Panc1 (cell line): ENCODE data around the gene CDKN2B-AS1. TPM values are rescaled to one million over a fixed set of nuclear protein-coding genes. Genes with fewer than 3 reads are reported as not detected.

Experiments
- ATAC-seq: fragments of 200-7000 bp; cut with Tn5 transposase; 2 replicates; pipeline ENCODE4 v1.9.1; 2020; ENCODE audit warnings: mild to moderate bottlenecking, moderate library complexity
- BruUV-seq: library from RNA; stranded (reverse); fragments of 400-500 nt; replicated peaks from 2 replicates; lab custom pipeline; 2021; lab: Mats Ljungman, UMichigan
- CTCF ChIA-PET: fragments of 300-600 bp; sonication (Branson Sonifier 250); formaldehyde crosslinking; loops from one replicate; lab custom pipeline; 2022; ENCODE audit warnings: antibody characterized with exemption; lab: Charles Lee
- POLR2A ChIA-PET: fragments of 300-600 bp; sonication (Branson Sonifier 250); formaldehyde crosslinking; loops from one replicate; lab custom pipeline; 2022; ENCODE audit warnings: antibody characterized with exemption; lab: Charles Lee
- DNase-seq: peaks from one replicate; pipeline ENCODE4 v3.0.0-alpha.2; 2010; ENCODE audit warnings: low read depth, low spot score
- H3K27ac ChIP-seq: 2 replicates; pipeline ENCODE4 v1.5.1; 2011; ENCODE audit warnings: mild to moderate bottlenecking, low read length, inconsistent platforms
- H3K27me3 ChIP-seq: fragments of 200-500 bp; sonication (Bioruptor generic); 2 replicates; pipeline ENCODE4 v1.6.0; 2014; ENCODE audit warnings: low read length, inconsistent platforms; ENCODE audit not compliant: control insufficient read depth, insufficient read depth
- H3K36me3 ChIP-seq: fragments of 200-500 bp; sonication (Bioruptor generic); 2 replicates; pipeline ENCODE4 v1.5.1; 2014; ENCODE audit warnings: inconsistent platforms, mild to moderate bottlenecking, low read length, moderate library complexity; ENCODE audit not compliant: control insufficient read depth, insufficient read depth
- H3K4me1 ChIP-seq: 2 replicates; pipeline ENCODE4 v1.5.1; 2011; ENCODE audit warnings: inconsistent platforms, mild to moderate bottlenecking, low read length, moderate library complexity; ENCODE audit not compliant: control insufficient read depth, insufficient read depth
- H3K4me3 ChIP-seq, 2 experiments: 2 replicates each; pipeline ENCODE4 v1.5.1; 2011 to 2012; ENCODE audit warnings: low read depth in 2 of 2, low read length in 2 of 2, mild to moderate bottlenecking in 2 of 2, inconsistent platforms in 1 of 2, moderate library complexity in 1 of 2
- H3K9me3 ChIP-seq: fragments of 200-500 bp; sonication (Bioruptor generic); 2 replicates; pipeline ENCODE4 v1.5.1; 2014; ENCODE audit warnings: low read depth, mild to moderate bottlenecking, inconsistent platforms, low read length, moderate library complexity; ENCODE audit not compliant: control insufficient read depth, insufficient read depth
- CTCF ChIP-seq: fragments of 450-650 bp; IDR thresholded peaks from 2 replicates; pipeline ENCODE4 v1.5.1; 2017; ENCODE audit warnings: mild to moderate bottlenecking
- POLR2AphosphoS5 ChIP-seq: IDR thresholded peaks from 2 replicates; pipeline ENCODE4 v1.6.1; 2012; ENCODE audit warnings: mild to moderate bottlenecking, low read depth, low read length, moderate library complexity
- REST ChIP-seq, 2 experiments: IDR thresholded peaks; 2 replicates each; pipeline ENCODE4 v1.6.1; 2011 to 2012; ENCODE audit warnings: low read depth in 2 of 2, control low read depth in 1 of 2, low read length in 1 of 2, mild to moderate bottlenecking in 1 of 2, moderate library complexity in 1 of 2; ENCODE audit not compliant: insufficient read depth in 1 of 2
- SIN3A ChIP-seq: IDR thresholded peaks from 2 replicates; pipeline ENCODE4 v1.6.1; 2012; ENCODE audit warnings: low read depth, mild to moderate bottlenecking, low read length, moderate library complexity, borderline replicate concordance; ENCODE audit not compliant: insufficient read depth
- TCF7L2 ChIP-seq: IDR thresholded peaks from 2 replicates; pipeline ENCODE4 v1.6.1; 2011; ENCODE audit warnings: mild to moderate bottlenecking, low read depth, low read length, inconsistent platforms
- in situ Hi-C: cut with HindIII; loops from 2 replicates; pipeline ENCODE4 v1.10.0; 2016; ENCODE audit warnings: low sequenced_read_pairs, low pct_unique_long_range_greater_than_20kb
- intact Hi-C: fragments of 100-400 bp; cut with micrococcal nuclease; formaldehyde crosslinking; loops from one replicate; pipeline ENCODE4 v1.10.0; 2022; ENCODE audit not compliant: unreplicated experiment
- total RNA-seq: library from RNA; stranded (reverse); gene quantifications from one replicate; pipeline ENCODE4 v1.2.1, GENCODE V29; 2021; ENCODE audit not compliant: unreplicated experiment

The CDKN2B-AS1 gene
- total RNA-seq, 1 experiment from 2014 or later = not detected

GRCh38 chr9:21993893-21994555 lies 567 bp upstream of the CDKN2B-AS1 start, which contains the start of gene CDKN2A:
Gene CDKN2A (minus strand): TSS chr9:21994392.
- intact Hi-C loops (no loop called here), in situ Hi-C loops (no loop called here)
- Histone ChIP-seq H3K27ac (no peak within 1 kb of the TSS), H3K36me3 (no peaks in the 10 kb centered on the region; the same call in 1 of the 2 replicates), H3K4me1 (no peaks in the 10 kb centered on the region), H3K27me3 (no peaks in the 10 kb centered on the region), H3K4me3 (peak within 1 kb of the TSS in 1 of 2 experiments; percentile 39; a peak in 1 of 4 replicates), H3K9me3 (no peaks in the 10 kb centered on the region)
- TF ChIP-seq CTCF (no peak), SIN3A (no peak), POLR2AphosphoS5 (no peak), REST (IDR thresholded peaks at IDR 0.05; ENCODE audit: insufficient read depth in 1 of 2, low read depth in 2 of 2, low read length in 1 of 2) (no peak), TCF7L2 (no peak)
- CTCF ChIA-PET = no interaction called here
- no peak for DNase-seq
- no peak for ATAC-seq
- POLR2A ChIA-PET = no interaction called here
- BruUV-seq = no TSS peak

GRCh38 chr9:21995006-21995665 lies 545 bp downstream of the CDKN2B-AS1 start:
- ATAC-seq (no peak), DNase-seq (no peak)
- in situ Hi-C loops (no loop called here), intact Hi-C loops (no loop called here)
- H3K4me1 ChIP-seq = no peaks in the 10 kb centered on the region
- ChIA-PET CTCF (no interaction called here), POLR2A (no interaction called here)
- H3K4me3 ChIP-seq = peak overlapping the region in 1 of 2 experiments; percentile 39; a peak in 1 of 4 replicates
- no peak for TF ChIP-seq SIN3A
- TF ChIP-seq TCF7L2 = no peak
- TF ChIP-seq REST (IDR thresholded peaks at IDR 0.05; ENCODE audit: insufficient read depth in 1 of 2, low read depth in 2 of 2, low read length in 1 of 2) = no peak
- no peak for TF ChIP-seq POLR2AphosphoS5
- TF ChIP-seq CTCF = no peak
- H3K27me3 ChIP-seq = no peaks in the 10 kb centered on the region
- no TSS peak for BruUV-seq
- no peak overlapping the region for H3K27ac ChIP-seq
- H3K9me3 ChIP-seq = no peaks in the 10 kb centered on the region
- no peaks in the 10 kb centered on the region; the same call in 1 of the 2 replicates for H3K36me3 ChIP-seq
